BLaER1 (cell line): ENCODE measurements around the gene C3orf22.
"Not testable (repeated sequence)": the region's sequence is repeated elsewhere in the genome, so short reads cannot be mapped to it uniquely, and the experiment has no call there.

Source experiments
- H3K27ac ChIP-seq: shearing (Covaris generic); formaldehyde crosslinking; 2 replicates; pipeline ENCODE4 v1.8.1; 2022
- H3K27me3 ChIP-seq: shearing (Covaris generic); formaldehyde crosslinking; 2 replicates; pipeline ENCODE4 v1.8.1; 2022
- H3K36me3 ChIP-seq: shearing (Covaris generic); formaldehyde crosslinking; 2 replicates; pipeline ENCODE4 v1.8.1; 2022
- H3K4me1 ChIP-seq: shearing (Covaris generic); formaldehyde crosslinking; 2 replicates; pipeline ENCODE4 v1.8.1; 2022
- H3K4me2 ChIP-seq: shearing (Covaris generic); formaldehyde crosslinking; 2 replicates; pipeline ENCODE4 v1.8.1; 2022
- H3K4me3 ChIP-seq: shearing (Covaris generic); formaldehyde crosslinking; 2 replicates; pipeline ENCODE4 v1.8.1; 2022
- H3K9ac ChIP-seq: shearing (Covaris generic); formaldehyde crosslinking; 2 replicates; pipeline ENCODE4 v1.8.1; 2022
- H3K9me3 ChIP-seq: shearing (Covaris generic); formaldehyde crosslinking; 2 replicates; pipeline ENCODE4 v1.8.1; 2022
- H4K20me1 ChIP-seq: shearing (Covaris generic); formaldehyde crosslinking; 2 replicates; pipeline ENCODE4 v1.8.1; 2022
- Cebpa-rat ChIP-seq: shearing (Covaris generic); IDR thresholded peaks from 2 replicates; pipeline ENCODE4 v1.8.1; 2022

The C3orf22 gene

DNA sequence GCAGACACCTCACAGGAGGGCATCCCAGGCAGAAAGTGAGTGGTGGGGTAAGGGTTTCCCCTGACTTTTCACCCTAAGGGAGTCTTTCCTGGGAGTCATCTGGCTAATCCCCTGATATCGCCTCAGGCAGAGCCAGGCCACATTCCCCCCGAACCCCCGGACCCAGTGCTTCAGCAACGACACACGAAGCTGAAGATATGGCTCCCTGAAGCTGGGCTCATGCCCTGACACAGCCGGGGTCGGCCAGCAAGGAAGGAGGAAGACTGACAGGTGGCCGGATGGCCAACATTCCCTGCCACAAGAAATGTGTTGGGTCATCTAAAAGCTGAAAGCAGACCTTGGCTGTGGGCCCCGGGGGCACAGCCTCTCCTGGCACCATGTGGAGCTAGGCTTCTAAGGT is 20.4 kb downstream of the C3orf22 start:
- Histone ChIP-seq H3K9me3 (peaks cover 6% of the 10 kb centered on the region), H3K27ac (no peak overlapping the region), H3K4me2 (peak overlapping the region; percentile 52), H4K20me1 (no peaks in the 10 kb centered on the region), H3K27me3 (no peaks in the 10 kb centered on the region), H3K4me1 (peaks cover 50% of the 10 kb centered on the region), H3K9ac (no peak overlapping the region), H3K4me3 (no peak overlapping the region), H3K36me3 (no peaks in the 10 kb centered on the region)
- no peak for TF ChIP-seq Cebpa-rat

DNA sequence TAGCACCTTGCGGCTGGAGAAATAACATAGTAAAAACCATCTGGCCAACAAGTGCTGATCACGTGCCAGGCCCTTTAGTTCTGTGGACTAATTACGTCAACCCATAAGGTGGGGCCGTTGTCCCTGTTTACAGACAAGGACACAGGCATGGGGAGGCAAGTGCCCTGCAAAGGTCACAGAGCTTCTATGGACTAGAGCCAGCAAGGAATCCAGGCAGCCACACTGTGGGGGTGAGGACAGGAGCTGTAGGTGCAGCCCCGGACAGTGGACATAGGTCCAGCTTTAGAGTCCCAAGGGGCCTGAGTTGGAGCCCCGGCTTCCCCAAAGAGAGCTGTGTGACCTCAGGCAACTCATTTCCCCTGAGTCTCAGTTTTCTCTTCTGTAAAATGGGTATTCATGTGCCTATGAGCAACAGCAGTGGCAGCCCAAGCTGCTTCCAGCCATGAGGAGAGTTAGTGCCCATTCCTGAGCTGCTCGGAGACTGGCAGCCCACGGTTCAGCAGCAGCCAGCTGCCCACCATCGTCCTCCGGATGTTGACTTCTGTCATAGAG is 20.9 kb downstream of the C3orf22 start:
- Histone ChIP-seq H4K20me1 (no peaks in the 10 kb centered on the region), H3K4me2 (peak overlapping the region; percentile 52), H3K27ac (peak overlapping the region; percentile 37; the same call in 1 of the 2 replicates), H3K4me3 (no peak overlapping the region), H3K4me1 (peaks cover 50% of the 10 kb centered on the region), H3K27me3 (no peaks in the 10 kb centered on the region), H3K9me3 (peaks cover 6% of the 10 kb centered on the region), H3K9ac (no peak overlapping the region), H3K36me3 (no peaks in the 10 kb centered on the region)
- no peak for TF ChIP-seq Cebpa-rat

DNA sequence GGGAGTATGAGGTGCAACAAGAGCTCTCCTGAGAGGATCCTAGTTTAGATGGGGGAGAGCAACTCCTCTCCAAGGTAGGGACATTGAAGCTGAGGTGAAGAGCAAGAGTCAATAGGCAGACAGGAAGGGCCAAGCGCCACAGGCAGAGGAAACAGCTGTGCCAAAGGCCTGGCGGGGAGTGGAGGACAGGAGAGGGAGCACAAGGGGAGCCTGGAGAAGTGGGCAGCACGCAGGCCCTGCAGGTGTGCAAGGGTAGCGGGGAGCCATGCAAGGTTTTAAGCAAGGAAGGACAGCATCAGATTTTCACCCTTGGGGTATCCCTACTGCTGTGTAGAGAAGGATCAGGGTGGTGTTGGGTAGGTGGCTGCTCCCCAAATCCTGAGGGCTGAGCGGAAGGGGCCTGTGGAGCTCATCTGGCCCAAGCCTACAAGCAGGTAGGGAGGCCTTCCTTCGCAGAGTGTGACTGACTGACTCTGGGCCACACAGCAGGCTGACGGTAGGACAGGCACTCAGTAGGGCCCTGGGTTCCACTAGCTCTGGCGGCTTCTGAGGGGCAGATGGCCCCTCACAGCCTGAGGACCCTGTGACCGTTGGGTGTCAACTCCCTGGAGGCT is 21.5 kb downstream of the C3orf22 start:
- H3K27ac ChIP-seq, result peak overlapping the region; percentile 37; the same call in 1 of the 2 replicates
- H4K20me1 ChIP-seq, result no peaks in the 10 kb centered on the region
- peaks cover 50% of the 10 kb centered on the region for H3K4me1 ChIP-seq
- no peaks in the 10 kb centered on the region for H3K36me3 ChIP-seq
- peaks cover 6% of the 10 kb centered on the region for H3K9me3 ChIP-seq
- H3K27me3 ChIP-seq, result no peaks in the 10 kb centered on the region
- H3K4me3 ChIP-seq, result no peak overlapping the region
- H3K4me2 ChIP-seq, result peak overlapping the region; percentile 52
- no peak overlapping the region for H3K9ac ChIP-seq
- TF ChIP-seq Cebpa-rat, result no peak

DNA sequence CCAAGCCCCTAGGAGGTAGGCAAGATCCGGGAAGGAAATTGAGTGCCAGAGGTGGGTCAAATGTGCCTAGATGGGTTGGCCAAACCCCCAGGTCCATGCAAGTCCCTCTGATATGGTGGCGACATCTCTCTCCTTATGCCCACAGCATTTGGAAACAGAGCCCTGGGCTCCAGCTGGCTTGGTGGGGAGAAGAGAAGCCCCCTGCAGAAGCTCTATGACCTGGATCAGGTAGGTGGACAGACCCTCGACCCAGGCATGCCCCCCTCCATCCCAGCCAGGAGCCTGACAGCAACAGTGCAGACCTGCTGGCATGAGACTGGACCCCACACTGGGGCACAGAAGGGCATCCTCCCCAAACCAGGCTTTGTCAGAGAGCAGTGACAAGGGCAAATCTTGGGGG is 22.6 kb downstream of the C3orf22 start:
- Histone ChIP-seq H3K9me3 (no peaks in the 10 kb centered on the region), H3K4me1 (peaks cover 51% of the 10 kb centered on the region), H3K27me3 (no peaks in the 10 kb centered on the region), H3K27ac (no peak overlapping the region), H3K36me3 (no peaks in the 10 kb centered on the region), H3K4me2 (no peak overlapping the region), H4K20me1 (no peaks in the 10 kb centered on the region), H3K4me3 (no peak overlapping the region), H3K9ac (no peak overlapping the region)
- no peak for TF ChIP-seq Cebpa-rat

DNA sequence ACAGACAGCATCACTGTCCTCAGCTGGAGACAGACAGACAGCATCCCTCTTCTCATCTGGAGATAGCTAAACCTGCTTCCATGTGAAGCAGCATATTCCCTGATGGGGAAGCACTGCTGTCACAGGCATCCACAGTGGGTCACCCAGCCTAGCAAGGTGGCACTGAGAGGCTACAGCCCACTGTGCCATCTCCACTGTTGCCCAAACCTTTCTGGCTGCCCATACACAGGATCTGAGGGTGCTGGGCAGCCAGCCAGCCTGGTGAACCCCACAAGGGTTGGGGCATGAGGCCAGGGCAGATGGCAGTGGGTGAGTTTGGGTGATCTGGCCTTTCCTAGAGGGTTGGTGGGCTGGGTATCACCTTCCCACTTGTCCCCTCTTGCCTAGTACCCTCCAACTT is 23.1 kb downstream of the C3orf22 start:
- no peak overlapping the region for H3K4me2 ChIP-seq

DNA sequence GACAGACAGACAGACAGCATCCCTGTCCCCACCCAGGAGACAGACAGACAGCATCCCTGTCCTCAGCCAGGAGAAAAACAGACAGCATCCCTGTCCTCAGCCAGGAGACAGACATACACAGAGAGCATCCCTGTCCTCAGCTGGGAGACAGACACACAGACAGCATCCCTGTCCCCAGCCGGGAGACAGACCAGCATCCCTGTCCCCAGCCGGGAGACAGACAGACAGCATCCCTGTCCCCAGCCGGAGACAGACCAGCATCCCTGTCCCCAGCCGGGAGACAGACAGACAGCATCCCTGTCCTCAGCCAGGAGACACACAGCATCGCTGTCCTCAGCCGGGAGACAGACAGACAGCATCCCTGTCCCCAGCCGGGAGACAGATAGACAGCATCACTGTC is 24.0 kb downstream of the C3orf22 start:
- not testable (repeated sequence) for H3K4me3 ChIP-seq, H3K9ac ChIP-seq, H3K27me3 ChIP-seq, H3K36me3 ChIP-seq, H3K9me3 ChIP-seq, H4K20me1 ChIP-seq, H3K4me2 ChIP-seq, H3K27ac ChIP-seq
- peaks cover 51% of the 10 kb centered on the region for H3K4me1 ChIP-seq

More for the DNA sequence above, 23.1 kb downstream of the C3orf22 start:
- no peak for TF ChIP-seq Cebpa-rat
- H3K9me3 ChIP-seq, result no peaks in the 10 kb centered on the region
- peaks cover 51% of the 10 kb centered on the region for H3K4me1 ChIP-seq
- H3K27ac ChIP-seq, result no peak overlapping the region
- no peaks in the 10 kb centered on the region for H3K36me3 ChIP-seq
- H4K20me1 ChIP-seq, result no peaks in the 10 kb centered on the region
- no peaks in the 10 kb centered on the region for H3K27me3 ChIP-seq
- no peak overlapping the region for H3K4me3 ChIP-seq
- H3K9ac ChIP-seq, result no peak overlapping the region

DNA sequence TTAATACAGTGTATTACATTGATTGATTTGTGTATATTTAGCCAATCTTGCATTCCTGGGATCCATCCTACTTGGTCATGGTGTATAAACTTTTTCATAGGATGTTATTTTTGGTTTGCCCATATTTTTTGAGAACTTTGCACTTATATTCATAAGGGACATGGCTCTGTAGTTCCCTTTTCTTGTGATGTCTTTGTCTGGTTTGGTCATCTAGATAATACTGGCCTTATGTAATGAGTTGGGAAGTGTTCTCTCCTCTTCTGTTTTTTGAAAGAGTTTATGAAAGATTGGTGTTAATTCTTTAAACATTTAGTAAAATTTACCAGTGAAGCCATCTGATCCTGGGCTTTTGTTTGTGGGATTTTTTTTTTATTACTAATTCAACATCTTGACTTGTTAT is 25.2 kb downstream of the C3orf22 start:
- Histone ChIP-seq H3K27me3 (no peaks in the 10 kb centered on the region), H3K4me1 (peaks cover 53% of the 10 kb centered on the region), H3K4me2 (no peak overlapping the region)

DNA sequence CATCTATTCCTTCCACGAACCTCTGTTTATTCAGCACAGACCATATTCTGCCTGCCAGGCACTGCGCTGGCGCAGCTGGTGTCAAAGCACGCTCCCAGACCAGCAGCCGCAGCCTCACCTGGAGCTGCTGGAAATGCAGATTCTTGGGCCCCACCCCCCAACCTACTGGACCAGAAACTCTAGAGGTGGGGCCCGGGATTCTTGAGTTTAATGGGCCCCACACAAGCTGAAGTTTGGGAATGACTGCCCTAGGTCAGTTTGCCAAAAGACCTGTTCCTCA is 27.7 kb downstream of the C3orf22 start:
- Histone ChIP-seq H3K27me3 (peaks cover 2% of the 10 kb centered on the region), H3K27ac (peak overlapping the region; percentile 73), H3K4me3 (peak overlapping the region; percentile 46; the same call in 1 of the 2 replicates), H3K9me3 (no peaks in the 10 kb centered on the region), H3K9ac (no peak overlapping the region; the same call in 1 of the 2 replicates), H3K36me3 (no peaks in the 10 kb centered on the region), H3K4me1 (peaks cover 53% of the 10 kb centered on the region), H4K20me1 (peaks cover 9% of the 10 kb centered on the region; the same call in 1 of the 2 replicates), H3K4me2 (peak overlapping the region; percentile 96)
- TF ChIP-seq Cebpa-rat, result no peak

More for the DNA sequence above, 25.2 kb downstream of the C3orf22 start:
- H3K36me3 ChIP-seq, result no peaks in the 10 kb centered on the region
- H3K27ac ChIP-seq, result no peak overlapping the region
- no peaks in the 10 kb centered on the region for H3K9me3 ChIP-seq
- no peak for TF ChIP-seq Cebpa-rat
- H3K4me3 ChIP-seq, result no peak overlapping the region
- H4K20me1 ChIP-seq, result peaks cover 5% of the 10 kb centered on the region; the same call in 1 of the 2 replicates
- no peak overlapping the region for H3K9ac ChIP-seq

DNA sequence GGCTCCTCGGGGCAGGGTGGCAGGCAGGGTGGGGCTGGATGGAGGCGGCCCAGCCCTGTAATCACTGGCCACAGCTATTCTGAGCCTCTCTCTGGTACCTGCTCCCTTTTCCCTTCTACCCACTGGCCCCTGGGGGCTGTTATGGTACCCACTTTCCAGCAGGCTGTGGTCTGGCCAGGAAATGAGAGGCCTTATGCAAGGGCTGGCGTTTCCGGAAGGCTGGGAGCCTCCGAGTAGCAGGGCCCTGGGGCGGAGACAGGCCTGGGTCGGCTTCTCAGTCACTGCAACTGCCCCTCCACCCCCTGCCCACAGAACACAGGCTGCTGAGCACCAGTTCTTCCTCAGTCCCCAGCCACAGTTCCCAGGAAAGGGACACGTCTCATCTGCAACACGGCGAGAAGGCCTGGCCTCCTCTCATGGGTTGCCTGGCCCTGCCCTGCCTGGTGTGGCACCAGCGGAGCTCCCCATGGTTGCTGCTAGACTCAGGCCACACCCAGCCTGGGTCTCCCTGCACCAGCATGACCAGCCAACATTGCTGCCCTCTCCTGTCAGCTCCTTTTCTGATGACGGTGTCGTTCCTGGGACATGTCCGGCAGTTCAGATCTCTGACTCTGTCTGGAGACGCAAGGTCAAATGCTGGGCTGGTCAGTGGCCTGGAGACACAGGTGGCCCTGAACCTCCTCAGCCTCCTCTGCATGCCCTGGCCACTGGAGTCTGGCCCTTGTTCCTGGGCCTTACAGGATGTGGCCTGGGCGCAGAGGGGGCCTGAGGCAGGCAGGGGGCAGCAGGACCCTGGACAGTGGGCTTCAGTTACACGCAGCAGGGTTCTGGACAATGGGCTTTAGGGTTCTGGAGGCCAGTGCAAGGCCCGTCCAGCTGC is 28.3 kb downstream of the C3orf22 start:
- Histone ChIP-seq H3K27ac (peak overlapping the region; percentile 73), H3K36me3 (no peaks in the 10 kb centered on the region), H3K4me1 (peaks cover 56% of the 10 kb centered on the region), H3K27me3 (peaks cover 8% of the 10 kb centered on the region), H3K9ac (peak overlapping the region; percentile 18; the same call in 1 of the 2 replicates), H3K9me3 (no peaks in the 10 kb centered on the region), H3K4me2 (peak overlapping the region; percentile 96), H3K4me3 (peak overlapping the region; percentile 46; the same call in 1 of the 2 replicates), H4K20me1 (peaks cover 13% of the 10 kb centered on the region; the same call in 1 of the 2 replicates)
- TF ChIP-seq Cebpa-rat, result no peak
